ENCODE measurements around the gene LMF1. TPM values are rescaled to one million over a fixed set of nuclear protein-coding genes. Genes with fewer than 3 reads are reported as not detected.

The LMF1 gene
- total and polyA plus RNA-seq, 12 donors, result 5.1 to 15.4 (median 7.6) TPM

GRCh38 chr16:867421-868385 lies 103.1 kb downstream of the LMF1 start:
- 94 to 96% methylated on average over 34 of the region's 34 CpGs for WGBS, 2 donors
- Histone ChIP-seq H3K27me3 (no peaks in the 10 kb centered on the region), H3K27ac (no peak overlapping the region), H3K4me3 (no peak overlapping the region), H3K36me3 (peaks cover 0 to 52% (median 0%) of the 10 kb centered on the region in 9 donors), H3K4me1 (no peaks in the 10 kb centered on the region), H3K9me3 (peaks cover 0 to under 1% (median 0%) of the 10 kb centered on the region in 11 donors)
- no peak for DNase-seq
- no peak for ATAC-seq
- TF ChIP-seq CTCF (IDR thresholded peaks at IDR 0.05), result no peak
- intact Hi-C loops (cut with DNase I), result no loop called here

GRCh38 chr16:866252-866896 lies 104.4 kb downstream of the LMF1 start:
- Histone ChIP-seq H3K36me3 (peaks cover 0 to 47% (median 0%) of the 10 kb centered on the region in 9 donors), H3K4me1 (no peaks in the 10 kb centered on the region), H3K4me3 (no peak overlapping the region), H3K27me3 (no peaks in the 10 kb centered on the region), H3K27ac (no peak overlapping the region), H3K9me3 (peaks cover 0 to 9% (median 0%) of the 10 kb centered on the region in 11 donors)
- DNase-seq, result no peak
- TF ChIP-seq CTCF (IDR thresholded peaks at IDR 0.05), result no peak
- intact Hi-C loops (cut with DNase I), result no loop called here
- WGBS, 2 donors, result 91 to 92% methylated on average over 9 of the region's 9 CpGs
- no peak for ATAC-seq

- H3K36me3 ChIP-seq, result peaks cover 0 to 36% (median 0%) of the 10 kb centered on the region in 9 donors
- peaks cover 0 to 22% (median 0%) of the 10 kb centered on the region in 11 donors for H3K9me3 ChIP-seq
- no peak overlapping the region for H3K27ac ChIP-seq
- no peaks in the 10 kb centered on the region for H3K4me1 ChIP-seq
- no peak for ATAC-seq
- 88 to 93% methylated on average over 5 of the region's 5 CpGs for WGBS, 2 donors
- intact Hi-C loops (cut with DNase I), result no loop called here
- no peaks in the 10 kb centered on the region for H3K27me3 ChIP-seq
- TF ChIP-seq CTCF (IDR thresholded peaks at IDR 0.05), result no peak
- no peak overlapping the region for H3K4me3 ChIP-seq
- DNase-seq, result no peak
Observed at GRCh38 chr16:865026-865425, 105.8 kb downstream of the LMF1 start.

- H3K4me1 ChIP-seq, result no peaks in the 10 kb centered on the region
- DNase-seq, result no peak
- H3K9me3 ChIP-seq, result peaks cover 0 to 25% (median 0%) of the 10 kb centered on the region in 11 donors
- no peak overlapping the region for H3K4me3 ChIP-seq
- intact Hi-C loops (cut with DNase I), result no loop called here
- H3K27me3 ChIP-seq, result no peaks in the 10 kb centered on the region
- TF ChIP-seq CTCF (IDR thresholded peaks at IDR 0.05), result no peak
- H3K27ac ChIP-seq, result no peak overlapping the region
- H3K36me3 ChIP-seq, result peaks cover 0 to 3% (median 0%) of the 10 kb centered on the region in 9 donors
- no peak for ATAC-seq
- WGBS, 2 donors, result 94 to 95% methylated on average over 17 of the region's 17 CpGs
Observed at GRCh38 chr16:861446-861845, 109.3 kb downstream of the LMF1 start.

All from heart right ventricle (tissue), 16 donors.